Astrocyte of the spinal cord (primary cell): Measurements from ENCODE around the gene PPP2R5D.
A peak's percentile ranks its signal among the peaks of the same experiment; 100 is the strongest.

ENCODE experiments used
- DNase-seq: peaks from one replicate; pipeline ENCODE4 v3.0.0; 2011; ENCODE audit warnings: low read depth, low spot score
- H3K4me3 ChIP-seq: 2 replicates; pipeline ENCODE4 v1.5.1; 2011; ENCODE audit warnings: low read depth, mild to moderate bottlenecking, low read length, moderate library complexity
- in situ Hi-C: cut with HindIII; loops from 2 replicates; pipeline ENCODE4 v1.10.0; 2017; ENCODE audit warnings: low sequenced_read_pairs
- TF ChIP-seq, protein P1 (sequence below): IDR thresholded peaks from 2 replicates; pipeline ENCODE4 v1.5.1; 2012; ENCODE audit warnings: low read depth, mild to moderate bottlenecking, low read length, inconsistent platforms

PPP2R5D gene

GRCh38 chr6:42969934-42970333 lies 14.4 kb upstream of the PPP2R5D start:
- TF ChIP-seq, protein P1, sequence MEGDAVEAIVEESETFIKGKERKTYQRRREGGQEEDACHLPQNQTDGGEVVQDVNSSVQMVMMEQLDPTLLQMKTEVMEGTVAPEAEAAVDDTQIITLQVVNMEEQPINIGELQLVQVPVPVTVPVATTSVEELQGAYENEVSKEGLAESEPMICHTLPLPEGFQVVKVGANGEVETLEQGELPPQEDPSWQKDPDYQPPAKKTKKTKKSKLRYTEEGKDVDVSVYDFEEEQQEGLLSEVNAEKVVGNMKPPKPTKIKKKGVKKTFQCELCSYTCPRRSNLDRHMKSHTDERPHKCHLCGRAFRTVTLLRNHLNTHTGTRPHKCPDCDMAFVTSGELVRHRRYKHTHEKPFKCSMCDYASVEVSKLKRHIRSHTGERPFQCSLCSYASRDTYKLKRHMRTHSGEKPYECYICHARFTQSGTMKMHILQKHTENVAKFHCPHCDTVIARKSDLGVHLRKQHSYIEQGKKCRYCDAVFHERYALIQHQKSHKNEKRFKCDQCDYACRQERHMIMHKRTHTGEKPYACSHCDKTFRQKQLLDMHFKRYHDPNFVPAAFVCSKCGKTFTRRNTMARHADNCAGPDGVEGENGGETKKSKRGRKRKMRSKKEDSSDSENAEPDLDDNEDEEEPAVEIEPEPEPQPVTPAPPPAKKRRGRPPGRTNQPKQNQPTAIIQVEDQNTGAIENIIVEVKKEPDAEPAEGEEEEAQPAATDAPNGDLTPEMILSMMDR, result no peak
- in situ Hi-C loops, result no loop called here
- no peak overlapping the region for H3K4me3 ChIP-seq
- DNase-seq, result no peak

DNA sequence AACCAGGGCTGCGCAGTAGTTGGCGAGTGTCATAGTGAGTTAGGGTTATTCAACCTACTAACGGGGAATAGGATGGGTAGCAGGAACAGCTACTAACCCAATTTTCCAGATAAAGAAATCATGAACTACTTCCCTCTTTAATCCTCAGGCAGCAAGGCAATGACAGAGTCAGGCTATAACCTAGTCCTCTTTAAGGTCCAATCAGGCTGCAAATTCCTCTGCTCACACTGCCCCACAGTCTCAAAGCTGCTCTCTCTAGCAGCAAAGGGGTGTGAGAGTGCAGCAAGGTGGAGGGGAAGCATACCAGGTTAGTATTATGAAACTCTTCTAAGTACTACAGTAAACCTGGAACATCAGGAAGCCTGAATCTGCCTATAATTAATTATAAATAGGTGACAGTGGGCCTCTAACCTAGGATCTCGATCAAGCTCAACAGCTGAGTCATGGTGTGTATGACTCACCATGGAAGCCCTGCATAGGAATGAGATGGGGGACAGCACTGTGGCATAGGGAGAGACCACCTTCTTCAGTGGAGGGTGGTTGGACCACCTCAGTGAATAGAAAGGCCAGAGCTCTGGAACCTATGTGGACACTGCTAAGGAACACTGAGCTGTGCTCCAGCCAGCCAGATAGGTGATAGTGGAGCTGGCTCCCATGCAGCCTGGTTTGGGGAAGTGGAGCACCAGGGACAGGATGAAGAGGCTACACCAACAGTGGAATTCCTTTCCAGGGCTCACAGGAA lies 13.3 kb upstream of the PPP2R5D start:
- in situ Hi-C loops, result no loop called here
- TF ChIP-seq, protein P1, result no peak
- no peak overlapping the region for H3K4me3 ChIP-seq
- no peak for DNase-seq

- no peak for DNase-seq
- in situ Hi-C loops, result no loop called here
- TF ChIP-seq, protein P1, result no peak
- H3K4me3 ChIP-seq, result no peak overlapping the region
Measured at GRCh38 chr6:42971746-42972327, 12.5 kb upstream of the PPP2R5D start.

GRCh38 chr6:42973926-42974325 lies 10.4 kb upstream of the PPP2R5D start:
- DNase-seq, result no peak
- in situ Hi-C loops, result no loop called here
- TF ChIP-seq, protein P1, result no peak
- no peak overlapping the region for H3K4me3 ChIP-seq

DNA sequence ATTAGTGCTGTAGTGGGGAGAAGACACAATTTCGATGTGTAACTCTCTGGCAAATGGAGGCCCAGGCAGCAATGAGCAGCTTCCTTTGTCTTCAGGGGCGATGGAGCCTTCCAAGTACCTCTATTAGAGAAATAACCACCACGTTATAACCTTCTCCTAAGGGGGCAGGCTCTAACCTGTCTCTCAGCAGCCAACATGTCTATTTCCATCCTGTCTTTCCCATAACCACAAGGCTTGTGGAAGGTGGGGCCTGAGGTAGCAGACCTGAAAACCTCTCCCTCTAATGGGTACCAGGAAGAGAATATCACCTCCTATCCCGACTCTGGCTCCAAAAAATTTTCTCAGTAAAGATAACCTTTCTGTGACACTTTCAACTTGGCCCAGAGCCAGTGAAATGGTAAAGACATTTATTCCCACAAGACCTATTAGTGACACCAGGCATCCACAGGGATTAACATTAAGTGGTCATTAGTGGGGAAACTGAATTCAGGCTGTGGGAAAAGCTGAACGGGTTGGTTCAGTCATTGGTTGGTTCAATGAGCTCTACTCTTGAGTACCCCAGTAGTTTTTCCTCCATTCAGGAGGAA lies 9.4 kb upstream of the PPP2R5D start:
- in situ Hi-C loops, result no loop called here
- no peak overlapping the region for H3K4me3 ChIP-seq
- DNase-seq, result no peak
- TF ChIP-seq, protein P1, result no peak

- TF ChIP-seq, protein P1, result no peak
Measured at GRCh38 chr6:42978487-42978838, 5.9 kb upstream of the PPP2R5D start.

More at GRCh38 chr6:42978487-42978838, 5.9 kb upstream of the PPP2R5D start:
- in situ Hi-C loops, result no loop called here
- no peak for DNase-seq
- H3K4me3 ChIP-seq, result peak overlapping the region; percentile 73
